CD14-positive monocyte (primary cell): ENCODE results near the gene WNT8B. TPM values are rescaled to one million over a fixed set of nuclear protein-coding genes. Genes with fewer than 3 reads are reported as not detected.

ENCODE experiments used
- DNase-seq, 3 donors: peaks; one replicate each; pipeline ENCODE4 v3.0.0-alpha.2; 2011 to 2022
- H2AFZ ChIP-seq: 2 replicates; pipeline ENCODE4 v1.6.0; 2012; ENCODE audit warnings: mild to moderate bottlenecking, low read depth, low read length, inconsistent platforms; ENCODE audit not compliant: insufficient read depth, poor library complexity, severe bottlenecking
- H3K27ac ChIP-seq, 2 donors: 1 replicate in 1 of 2; 2 replicates in 1 of 2; pipeline ENCODE4 v1.5.1; 2012 to 2013; ENCODE audit warnings: low read length in 2 of 2, control low read depth in 1 of 2, inconsistent platforms in 1 of 2, low read depth in 1 of 2, mild to moderate bottlenecking in 1 of 2
- H3K27me3 ChIP-seq, 2 donors: one replicate each; pipeline versions ENCODE4 v1.6.0 to v1.6.1; 2011 to 2013; ENCODE audit warnings: low read length in 2 of 2; ENCODE audit not compliant: control insufficient read depth in 2 of 2, insufficient read depth in 2 of 2
- H3K36me3 ChIP-seq, 2 donors: replicated peaks in 1 of 2; 1 replicate in 1 of 2; 2 replicates in 1 of 2; pipeline versions ENCODE4 v1.5.1 to v1.6.1; 2012 to 2013; ENCODE audit warnings: low read length in 2 of 2, control low read depth in 1 of 2, inconsistent platforms in 1 of 2, mild to moderate bottlenecking in 1 of 2; ENCODE audit not compliant: insufficient read depth in 2 of 2, control insufficient read depth in 1 of 2
- H3K4me1 ChIP-seq, 2 donors: 1 replicate in 1 of 2; 2 replicates in 1 of 2; pipeline versions ENCODE4 v1.5.1 to v1.6.1; 2012 to 2013; ENCODE audit warnings: low read length in 2 of 2, control low read depth in 1 of 2, inconsistent platforms in 1 of 2, mild to moderate bottlenecking in 1 of 2, moderate library complexity in 1 of 2; ENCODE audit not compliant: insufficient read depth in 2 of 2, control insufficient read depth in 1 of 2
- H3K4me2 ChIP-seq: replicated peaks from 2 replicates; pipeline ENCODE3; 2012; ENCODE audit warnings: low read length, moderate library complexity, mild to moderate bottlenecking; ENCODE audit not compliant: poor library complexity, severe bottlenecking; ENCODE audit errors: extremely low read depth
- H3K4me3 ChIP-seq, 3 experiments: fragments of 200-600 bp in 1 of 3; sonication (generic) in 1 of 3; replicated peaks in 1 of 3; 1 replicate in 2 of 3; 2 replicates in 1 of 3; pipeline ENCODE4 v1.5.1; 2011 to 2013; ENCODE audit warnings: low read length in 3 of 3, mild to moderate bottlenecking in 3 of 3, control low read depth in 2 of 3, low read depth in 2 of 3, inconsistent platforms in 1 of 3, moderate library complexity in 1 of 3
- H3K79me2 ChIP-seq: 2 replicates; pipeline ENCODE4 v1.6.0; 2012; ENCODE audit warnings: mild to moderate bottlenecking, control low read depth, inconsistent platforms, low read length, moderate library complexity; ENCODE audit not compliant: insufficient read depth
- H3K9ac ChIP-seq: 2 replicates; pipeline ENCODE4 v1.6.0; 2017; ENCODE audit warnings: low read length, mild to moderate bottlenecking; ENCODE audit not compliant: insufficient read depth, poor library complexity, severe bottlenecking
- H3K9me3 ChIP-seq, 2 donors: replicated peaks in 1 of 2; 1 replicate in 1 of 2; 2 replicates in 1 of 2; pipeline versions ENCODE4 v1.5.1 to v1.6.1; 2012 to 2013; ENCODE audit warnings: low read length in 2 of 2, control low read depth in 1 of 2; ENCODE audit not compliant: control insufficient read depth in 1 of 2, insufficient read depth in 1 of 2
- H4K20me1 ChIP-seq: 2 replicates; pipeline ENCODE4 v1.6.0; 2012; ENCODE audit warnings: mild to moderate bottlenecking, low read length, control low read depth, moderate library complexity; ENCODE audit not compliant: insufficient read depth
- H3K27ac Mint-ChIP-seq, 7 donors: one replicate each; pipeline ENCODE4 v1.8.0; 2020; ENCODE audit warnings: mild to moderate bottlenecking in 7 of 7, mixed read lengths in 7 of 7, moderate library complexity in 6 of 7, inconsistent platforms in 2 of 7
- H3K27me3 Mint-ChIP-seq, 3 donors: one replicate each; pipeline ENCODE4 v1.8.0; 2021 to 2022; ENCODE audit warnings: low read depth in 3 of 3, mild to moderate bottlenecking in 3 of 3, mixed read lengths in 3 of 3, moderate library complexity in 3 of 3, inconsistent platforms in 1 of 3
- H3K36me3 Mint-ChIP-seq, 2 donors: one replicate each; pipeline ENCODE4 v1.8.0; 2020; ENCODE audit warnings: mixed read lengths in 2 of 2, inconsistent platforms in 1 of 2, mild to moderate bottlenecking in 1 of 2
- H3K4me1 Mint-ChIP-seq: one replicate; pipeline ENCODE4 v1.8.0; 2020; ENCODE audit warnings: mild to moderate bottlenecking, mixed read lengths
- H3K4me3 Mint-ChIP-seq, 2 donors: one replicate each; pipeline ENCODE4 v1.8.0; 2020; ENCODE audit warnings: mild to moderate bottlenecking in 2 of 2, mixed read lengths in 2 of 2, moderate library complexity in 1 of 2
- H3K9me3 Mint-ChIP-seq, 7 donors: one replicate each; pipeline ENCODE4 v1.8.0; 2020 to 2022; ENCODE audit warnings: mixed read lengths in 7 of 7, mild to moderate bottlenecking in 6 of 7, moderate library complexity in 6 of 7, inconsistent platforms in 2 of 7
- WGBS: methylation state at CpG from one replicate; pipeline ENCODE4 v1.1.5; 2013; ENCODE audit warnings: missing lambda C conversion rate; ENCODE audit not compliant: insufficient coverage; 5-methylcytosine and 5-hydroxymethylcytosine counted together
- intact Hi-C, 2 donors: fragments of 100-400 bp; cut with micrococcal nuclease; formaldehyde crosslinking; loops; one replicate each; pipeline versions ENCODE4 v1.15.0 to v1.15.1; 2023
- polyA plus RNA-seq, 3 donors: library from polyadenylated mRNA; depleted of rRNA in 1 of 3; unstranded in 2 of 3; stranded (reverse) in 1 of 3; fragments of 300-500 nt in 2 of 3; fragments of >200 nt in 1 of 3; fragmentation: Illumina TruSeq in 2 of 3; gene quantifications; 1 replicate in 2 of 3; 2 replicates in 1 of 3; pipeline ENCODE4 v1.2.3, GENCODE V29; 2012 to 2021
- TF ChIP-seq, protein P1 (sequence below): fragments of 200-600 bp; IDR thresholded peaks from one replicate; pipeline ENCODE4 v1.8.0; 2022; ENCODE audit warnings: antibody characterized with exemption, mild to moderate bottlenecking

WNT8B gene
- polyA plus RNA-seq, 3 donors: not detected

DNA sequence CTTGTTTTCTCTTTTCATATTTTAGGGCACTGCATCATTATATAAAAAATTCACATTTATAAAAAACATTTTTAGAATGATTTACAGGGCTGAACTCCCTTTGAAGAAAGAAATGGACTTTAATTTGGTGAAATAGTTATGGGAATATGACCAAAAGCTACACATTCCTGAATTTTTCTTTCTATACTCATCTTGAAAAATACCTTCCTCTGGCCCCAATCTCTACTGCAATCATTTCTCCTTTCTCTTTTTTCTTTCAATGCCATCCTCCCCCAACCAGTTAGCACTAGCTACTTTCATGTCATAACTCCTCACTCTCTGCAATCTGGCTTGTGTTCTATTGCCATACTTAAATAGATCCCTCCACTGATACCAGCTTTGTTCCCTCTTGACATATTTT, 6.2 kb downstream of the WNT8B start:
- Histone ChIP-seq H3K4me1 (no peaks in the 10 kb centered on the region), H3K27me3 (peaks cover 19 to 34% of the 10 kb centered on the region in 2 donors), H3K79me2 (no peaks in the 10 kb centered on the region), H3K27ac (no peak overlapping the region), H3K4me3 (no peak overlapping the region), H3K9ac (no peak overlapping the region), H3K9me3 (no peaks in the 10 kb centered on the region), H2AFZ (no peak overlapping the region), H3K4me2 (no peak overlapping the region), H4K20me1 (no peaks in the 10 kb centered on the region), H3K36me3 (no peaks in the 10 kb centered on the region)
- Mint-ChIP-seq H3K36me3 (no peaks in the 10 kb centered on the region), H3K27ac (no peak overlapping the region), H3K27me3 (peaks cover 8 to 19% (median 16%) of the 10 kb centered on the region in 3 donors), H3K4me1 (no peaks in the 10 kb centered on the region), H3K9me3 (no peaks in the 10 kb centered on the region), H3K4me3 (no peak overlapping the region)
- intact Hi-C loops: no loop called here
- no peak for DNase-seq
- TF ChIP-seq, protein P1, sequence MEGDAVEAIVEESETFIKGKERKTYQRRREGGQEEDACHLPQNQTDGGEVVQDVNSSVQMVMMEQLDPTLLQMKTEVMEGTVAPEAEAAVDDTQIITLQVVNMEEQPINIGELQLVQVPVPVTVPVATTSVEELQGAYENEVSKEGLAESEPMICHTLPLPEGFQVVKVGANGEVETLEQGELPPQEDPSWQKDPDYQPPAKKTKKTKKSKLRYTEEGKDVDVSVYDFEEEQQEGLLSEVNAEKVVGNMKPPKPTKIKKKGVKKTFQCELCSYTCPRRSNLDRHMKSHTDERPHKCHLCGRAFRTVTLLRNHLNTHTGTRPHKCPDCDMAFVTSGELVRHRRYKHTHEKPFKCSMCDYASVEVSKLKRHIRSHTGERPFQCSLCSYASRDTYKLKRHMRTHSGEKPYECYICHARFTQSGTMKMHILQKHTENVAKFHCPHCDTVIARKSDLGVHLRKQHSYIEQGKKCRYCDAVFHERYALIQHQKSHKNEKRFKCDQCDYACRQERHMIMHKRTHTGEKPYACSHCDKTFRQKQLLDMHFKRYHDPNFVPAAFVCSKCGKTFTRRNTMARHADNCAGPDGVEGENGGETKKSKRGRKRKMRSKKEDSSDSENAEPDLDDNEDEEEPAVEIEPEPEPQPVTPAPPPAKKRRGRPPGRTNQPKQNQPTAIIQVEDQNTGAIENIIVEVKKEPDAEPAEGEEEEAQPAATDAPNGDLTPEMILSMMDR: no peak

DNA sequence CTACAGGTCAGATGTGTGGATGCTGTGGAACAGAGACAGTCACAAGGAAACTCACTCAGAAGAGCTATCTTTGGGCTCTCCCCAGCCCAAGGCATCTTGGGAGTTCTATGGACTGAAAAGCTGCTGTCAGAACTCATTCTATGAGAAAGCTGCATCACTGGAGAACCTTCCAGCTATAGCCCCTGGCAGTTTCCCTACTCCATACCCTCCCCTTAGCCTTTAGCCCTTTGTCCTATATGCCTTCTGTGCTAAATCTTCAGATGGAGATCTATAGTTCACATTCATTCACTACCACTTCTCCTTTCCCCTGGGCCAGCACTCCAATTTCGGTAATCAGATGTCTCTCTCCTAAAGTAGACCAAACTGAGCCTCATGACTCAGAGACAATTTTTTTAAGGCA, 6.9 kb downstream of the WNT8B start:
- Histone ChIP-seq H3K27ac (no peak overlapping the region), H3K4me2 (no peak overlapping the region), H2AFZ (no peak overlapping the region), H3K36me3 (no peaks in the 10 kb centered on the region), H3K9ac (no peak overlapping the region), H3K9me3 (no peaks in the 10 kb centered on the region), H4K20me1 (no peaks in the 10 kb centered on the region), H3K4me1 (no peaks in the 10 kb centered on the region), H3K4me3 (no peak overlapping the region), H3K27me3 (peaks cover 17 to 30% of the 10 kb centered on the region in 2 donors), H3K79me2 (no peaks in the 10 kb centered on the region)
- Mint-ChIP-seq H3K36me3 (no peaks in the 10 kb centered on the region), H3K4me1 (no peaks in the 10 kb centered on the region), H3K27me3 (peaks cover 3 to 20% (median 18%) of the 10 kb centered on the region in 3 donors), H3K9me3 (no peaks in the 10 kb centered on the region), H3K27ac (peak overlapping the region in 1 of 7 donors; percentile 21), H3K4me3 (no peak overlapping the region)
- intact Hi-C loops: no loop called here
- WGBS: 100% methylated on average over 1 of the region's 1 CpG
- no peak for DNase-seq
- TF ChIP-seq, protein P1: no peak
